ENCODE measurements around the gene SPRYD3.

DNA sequence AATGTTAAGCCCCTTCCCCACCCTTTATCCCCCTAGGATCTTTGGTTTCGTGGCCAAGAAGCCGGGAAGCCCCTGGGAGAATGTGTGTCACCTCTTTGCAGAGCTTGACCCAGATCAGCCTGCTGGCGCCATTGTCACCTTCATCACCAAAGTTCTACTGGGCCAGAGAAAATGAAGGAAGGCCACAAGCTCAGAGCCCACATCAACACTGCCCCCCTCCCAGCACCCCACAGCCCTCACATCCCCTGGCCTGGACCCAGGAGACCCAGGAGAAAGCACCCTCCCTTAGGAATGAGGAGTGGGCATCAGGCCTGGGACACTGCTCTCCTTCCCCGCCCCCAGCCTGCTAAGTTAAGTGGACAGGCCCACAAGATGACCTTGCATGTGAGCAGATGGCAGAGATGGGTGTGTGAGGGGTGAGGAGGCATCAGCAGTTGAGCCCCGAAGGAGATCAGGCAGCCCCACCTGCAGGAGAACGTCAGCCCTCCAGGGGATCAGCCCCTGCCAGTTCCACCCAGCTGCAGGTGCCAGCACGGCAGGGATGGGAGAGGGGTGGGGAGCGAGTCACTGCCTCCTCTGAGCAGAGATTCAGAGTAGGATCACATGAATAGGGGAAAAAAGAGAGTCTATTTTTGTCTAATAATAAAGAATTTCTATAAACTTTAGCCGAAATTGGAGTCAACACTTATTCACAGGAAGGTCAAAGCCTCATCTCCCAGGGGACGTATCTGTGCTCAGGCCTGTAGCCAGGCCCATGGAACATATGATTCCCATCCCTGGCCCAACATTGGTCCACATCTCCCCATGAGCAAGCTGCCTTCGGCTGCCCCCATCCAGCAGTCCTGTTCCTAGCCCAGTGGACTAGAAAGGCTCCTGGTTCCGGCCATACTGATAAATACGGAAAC is 15.2 kb downstream of the SPRYD3 start:
- TF ChIP-seq, protein P1, sequence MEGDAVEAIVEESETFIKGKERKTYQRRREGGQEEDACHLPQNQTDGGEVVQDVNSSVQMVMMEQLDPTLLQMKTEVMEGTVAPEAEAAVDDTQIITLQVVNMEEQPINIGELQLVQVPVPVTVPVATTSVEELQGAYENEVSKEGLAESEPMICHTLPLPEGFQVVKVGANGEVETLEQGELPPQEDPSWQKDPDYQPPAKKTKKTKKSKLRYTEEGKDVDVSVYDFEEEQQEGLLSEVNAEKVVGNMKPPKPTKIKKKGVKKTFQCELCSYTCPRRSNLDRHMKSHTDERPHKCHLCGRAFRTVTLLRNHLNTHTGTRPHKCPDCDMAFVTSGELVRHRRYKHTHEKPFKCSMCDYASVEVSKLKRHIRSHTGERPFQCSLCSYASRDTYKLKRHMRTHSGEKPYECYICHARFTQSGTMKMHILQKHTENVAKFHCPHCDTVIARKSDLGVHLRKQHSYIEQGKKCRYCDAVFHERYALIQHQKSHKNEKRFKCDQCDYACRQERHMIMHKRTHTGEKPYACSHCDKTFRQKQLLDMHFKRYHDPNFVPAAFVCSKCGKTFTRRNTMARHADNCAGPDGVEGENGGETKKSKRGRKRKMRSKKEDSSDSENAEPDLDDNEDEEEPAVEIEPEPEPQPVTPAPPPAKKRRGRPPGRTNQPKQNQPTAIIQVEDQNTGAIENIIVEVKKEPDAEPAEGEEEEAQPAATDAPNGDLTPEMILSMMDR (IDR thresholded peaks at IDR 0.05) = no peak
- no peak for TF ChIP-seq POLR2A (IDR thresholded peaks at IDR 0.05)

Measured in lower leg skin (tissue), 3 donors.